HG03442 (cell line): Measurements from ENCODE around the gene ACTL6B.
"Not testable (repeated sequence)": the region's sequence is repeated elsewhere in the genome, so short reads cannot be mapped to it uniquely, and the experiment has no call there.

Source experiments
- ATAC-seq: cut with Tn5 transposase; IDR thresholded peaks from one replicate; pipeline ENCODE4 v1.9.1; 2021; ENCODE audit warnings: mild to moderate bottlenecking, moderate library complexity; ENCODE audit not compliant: unreplicated experiment

ACTL6B gene

DNA sequence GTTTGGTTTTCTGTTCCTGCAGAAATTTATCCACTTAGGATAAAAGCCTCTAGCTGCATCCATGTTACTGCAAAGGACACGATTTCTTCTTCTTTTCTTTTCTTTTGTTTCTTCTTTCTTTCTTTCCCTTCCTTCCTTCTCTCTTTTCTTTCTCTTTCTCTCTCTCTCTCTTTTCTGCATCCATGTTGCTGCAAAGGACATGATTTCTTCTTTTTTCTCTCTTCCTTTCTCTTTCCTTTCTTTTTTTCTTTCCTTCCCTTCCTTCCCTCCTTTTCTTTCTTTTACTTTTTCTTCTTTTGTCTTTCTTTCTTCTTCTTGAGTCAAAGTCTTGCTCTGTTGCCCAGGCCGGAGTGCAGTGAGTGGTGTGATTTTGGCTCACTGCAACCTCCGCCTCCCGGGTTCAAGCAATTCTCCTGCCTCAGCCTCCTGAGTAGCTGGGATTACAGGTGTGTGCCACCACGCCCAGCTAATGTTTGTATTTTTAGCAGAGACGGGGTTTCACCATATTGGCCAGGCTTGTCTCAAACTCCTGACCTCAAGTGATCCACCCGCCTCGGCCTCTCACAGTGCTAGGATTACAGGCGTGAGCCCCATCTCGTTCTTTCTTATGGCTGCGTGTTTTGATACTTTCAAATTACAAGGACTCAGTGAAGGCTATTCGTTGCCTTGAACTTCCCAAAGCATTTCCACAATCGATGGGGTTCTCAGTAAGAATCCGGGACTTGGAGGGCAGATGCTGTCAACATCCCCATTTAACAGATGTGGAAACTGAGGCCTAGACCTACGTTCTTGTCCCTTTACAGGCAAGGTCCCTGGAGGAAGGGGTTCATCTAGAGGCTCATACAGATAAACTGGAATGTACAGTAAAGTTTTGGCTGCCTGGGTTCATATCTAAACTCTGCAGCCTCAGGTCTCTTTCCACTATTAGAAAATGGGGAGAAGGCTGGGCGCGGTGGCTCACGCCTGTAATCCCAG, 15.4 kb upstream of the ACTL6B start:
- ATAC-seq: no peak

DNA sequence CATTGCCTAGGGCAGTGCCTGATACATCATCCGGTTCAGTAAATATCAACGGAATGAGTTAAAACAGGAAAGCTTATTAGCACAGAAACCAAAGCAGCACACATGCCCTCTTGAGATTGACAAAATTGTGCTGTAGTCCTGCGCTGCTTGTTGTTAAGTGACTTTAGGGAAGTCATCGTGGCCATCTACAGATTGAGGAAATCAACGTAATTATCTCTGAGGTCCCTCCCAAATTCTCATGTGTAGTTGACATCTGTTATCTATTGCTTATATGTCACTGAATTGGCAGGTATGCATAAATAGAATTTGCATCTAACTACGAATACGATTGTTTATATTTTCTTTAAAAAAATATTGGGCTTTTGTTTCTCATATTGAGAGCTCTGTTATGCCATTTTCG, 13.8 kb upstream of the ACTL6B start:
- ATAC-seq: no peak

DNA sequence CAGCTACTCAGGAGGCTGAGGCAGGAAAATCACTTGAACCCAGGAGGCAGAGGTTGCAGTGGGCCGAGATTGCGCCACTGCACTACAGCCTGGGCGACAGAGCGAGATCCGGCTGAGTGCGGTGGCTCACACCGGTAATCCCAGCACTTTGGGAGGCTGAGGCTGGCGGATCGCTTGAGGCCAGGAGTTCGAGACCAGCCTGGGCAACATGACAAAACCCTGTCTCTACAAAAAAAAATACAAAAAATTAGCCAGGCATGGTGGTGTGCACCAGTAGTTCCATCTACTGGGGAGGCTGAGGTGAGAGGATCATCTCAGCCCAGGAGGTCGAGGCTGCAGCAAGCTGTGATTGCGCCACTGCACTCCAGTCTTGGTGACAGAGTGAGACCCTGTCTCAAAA, 12.9 kb upstream of the ACTL6B start:
- ATAC-seq: not testable (repeated sequence)

GRCh38 chr7:100668069-100668449, 11.8 kb upstream of the ACTL6B start:
- ATAC-seq: no peak

DNA sequence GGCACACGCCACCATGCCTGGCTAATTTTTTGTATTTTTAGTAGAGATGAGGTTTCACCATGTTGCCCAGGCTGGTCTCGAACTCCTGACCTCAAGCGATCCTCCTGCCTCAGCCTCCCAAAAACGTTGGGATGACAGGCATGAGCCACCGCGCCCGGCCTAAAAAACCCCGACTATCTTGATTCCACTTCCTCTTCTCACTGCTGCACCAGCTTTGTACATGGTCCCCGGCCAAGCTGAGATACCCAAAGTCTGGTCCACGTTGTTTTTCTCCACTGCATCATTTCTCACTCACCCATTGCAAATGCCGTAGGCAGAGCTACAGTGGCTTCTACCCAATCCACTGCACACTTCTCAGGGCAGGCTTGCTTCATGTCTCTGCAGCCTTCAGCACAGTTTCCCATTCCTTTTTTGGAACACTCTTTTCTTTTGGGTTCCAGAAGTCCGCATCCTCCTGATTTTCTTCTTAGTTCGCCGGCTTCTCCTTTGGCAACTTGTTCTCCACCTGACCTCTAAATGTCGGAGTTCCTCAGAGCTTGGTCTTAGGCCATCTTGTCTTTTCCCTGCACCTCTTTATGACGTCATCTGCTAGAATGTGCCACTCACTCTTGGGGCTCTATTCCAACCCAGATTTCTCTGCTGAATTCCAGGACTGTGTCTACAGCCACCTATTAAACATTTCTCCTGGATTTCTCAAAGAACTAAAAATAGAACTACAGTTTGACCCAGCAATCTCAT, 11.3 kb upstream of the ACTL6B start:
- ATAC-seq: no peak

DNA sequence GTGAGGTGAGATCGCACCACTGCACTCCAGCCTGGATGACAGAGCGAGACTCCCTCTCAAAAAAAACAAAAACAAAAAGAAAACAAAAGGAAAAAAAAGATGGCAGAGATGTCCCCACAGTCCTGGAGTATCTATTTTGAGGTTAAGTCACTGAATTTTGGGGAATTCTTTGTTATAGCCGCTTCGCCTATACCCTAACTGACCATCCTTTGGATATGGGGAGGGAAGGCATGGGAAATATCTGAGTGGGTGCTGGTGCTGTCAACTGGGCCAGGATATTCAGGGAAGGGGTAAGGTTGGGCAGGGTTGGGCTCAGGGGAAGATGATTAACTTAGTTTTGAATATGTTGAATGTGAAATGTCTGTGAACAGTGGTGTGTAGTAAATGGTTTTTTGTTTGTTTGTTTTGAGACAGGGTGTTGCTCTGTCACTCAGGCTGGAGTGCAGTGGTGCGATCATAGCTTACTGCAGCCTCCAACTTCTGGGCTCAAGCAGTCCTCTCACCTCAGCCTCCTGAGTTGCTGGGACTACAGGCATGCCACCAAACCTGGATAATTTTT, 9.0 kb upstream of the ACTL6B start:
- ATAC-seq: no peak

GRCh38 chr7:100662194-100662776, 6.0 kb upstream of the ACTL6B start:
- not testable (repeated sequence) for ATAC-seq

DNA sequence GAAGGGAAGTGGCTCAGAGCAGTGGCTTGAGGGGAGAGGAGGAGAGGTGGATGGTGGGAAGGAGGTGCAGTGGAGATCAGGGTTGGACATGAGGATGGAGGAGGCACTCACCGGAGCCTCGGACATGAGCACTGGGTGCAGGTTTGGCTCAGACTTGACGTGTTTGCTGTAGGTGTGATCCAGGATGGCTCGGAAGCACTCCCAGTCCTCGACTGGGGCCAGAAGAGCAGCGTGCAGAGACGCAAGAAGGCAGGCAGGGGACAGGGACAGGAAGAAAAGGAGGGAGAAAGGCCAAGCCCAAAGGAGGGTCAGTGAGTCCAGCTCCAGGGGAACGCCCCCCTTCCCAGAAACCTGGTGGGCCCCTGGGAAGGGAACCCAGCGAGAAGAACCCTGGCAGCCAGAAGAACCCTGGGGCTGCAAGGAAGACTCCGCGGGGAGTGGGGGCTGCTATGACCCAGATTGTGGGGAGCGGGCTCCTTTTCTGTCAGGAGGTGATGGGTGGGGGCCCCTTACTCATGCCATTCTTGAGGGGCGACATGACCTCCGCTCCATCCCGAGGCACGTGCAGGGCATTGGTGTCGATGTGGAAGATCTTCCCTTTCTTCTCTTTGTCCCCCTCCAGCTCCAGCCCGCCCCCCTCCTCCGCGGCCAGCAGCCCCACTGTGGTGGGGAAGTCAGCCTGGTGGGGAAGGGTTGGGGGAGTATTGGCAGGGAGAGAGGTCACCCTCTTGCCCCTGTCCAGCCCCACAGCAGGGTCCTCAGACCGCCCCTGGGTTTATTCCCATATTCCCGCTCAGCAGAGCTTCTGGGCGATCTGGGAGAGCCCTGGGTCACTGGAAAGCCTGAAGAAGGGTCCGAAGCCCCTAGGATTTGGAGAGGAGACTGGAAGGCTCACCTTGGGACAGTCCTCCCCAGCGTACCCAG, 1.1 kb downstream of the ACTL6B start:
- ATAC-seq: no peak

- ATAC-seq: no peak
Observed at GRCh38 chr7:100649826-100650565, 6.3 kb downstream of the ACTL6B start.

DNA sequence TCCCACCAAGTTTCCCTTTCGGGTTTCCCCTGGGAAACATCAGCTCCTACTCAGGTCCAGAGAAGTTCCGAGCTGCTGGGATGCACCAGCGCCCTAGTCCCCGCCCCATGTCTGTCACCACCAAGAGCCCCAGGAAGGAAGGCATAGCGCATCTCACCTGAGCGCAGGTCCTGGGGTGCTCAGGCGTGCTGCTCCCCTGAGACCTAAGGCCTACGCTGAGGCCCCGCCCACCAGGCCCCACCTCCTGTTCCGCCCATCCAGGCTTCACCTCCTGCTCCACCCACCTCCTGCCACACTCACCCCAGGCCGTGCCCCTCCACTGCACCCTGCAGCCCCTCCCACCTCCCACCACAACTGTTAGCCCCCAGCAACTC, 13.7 kb downstream of the ACTL6B start:
- ATAC-seq: no peak

- ATAC-seq: no peak
Observed at GRCh38 chr7:100641860-100642533, 14.3 kb downstream of the ACTL6B start.

DNA sequence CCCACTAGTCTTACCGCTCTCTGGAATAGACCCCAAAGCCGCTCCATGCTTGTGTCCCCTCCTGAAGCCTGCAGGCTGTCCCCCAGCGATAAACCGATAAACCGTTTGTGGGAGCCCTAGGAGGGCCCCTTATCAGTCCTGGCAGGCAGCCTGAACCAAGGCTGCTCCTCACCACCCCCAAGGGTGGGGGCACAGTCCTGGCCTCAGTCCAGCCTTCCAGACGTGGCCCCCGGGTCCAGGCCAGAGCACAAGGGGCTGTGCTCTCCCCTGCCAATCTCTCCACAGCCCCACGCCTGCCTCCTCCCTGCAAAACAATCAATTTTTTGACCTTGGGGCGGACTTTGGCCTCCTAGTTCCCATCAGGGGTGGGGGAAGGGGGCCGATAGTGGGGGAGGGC, 14.8 kb downstream of the ACTL6B start, which contains the start of gene TFR2:
TSS of gene TFR2 (minus strand) at position 90 of the 397 bp plus-strand sequence. CDS start at position 47, 43 bp downstream.
- ATAC-seq: no peak

DNA sequence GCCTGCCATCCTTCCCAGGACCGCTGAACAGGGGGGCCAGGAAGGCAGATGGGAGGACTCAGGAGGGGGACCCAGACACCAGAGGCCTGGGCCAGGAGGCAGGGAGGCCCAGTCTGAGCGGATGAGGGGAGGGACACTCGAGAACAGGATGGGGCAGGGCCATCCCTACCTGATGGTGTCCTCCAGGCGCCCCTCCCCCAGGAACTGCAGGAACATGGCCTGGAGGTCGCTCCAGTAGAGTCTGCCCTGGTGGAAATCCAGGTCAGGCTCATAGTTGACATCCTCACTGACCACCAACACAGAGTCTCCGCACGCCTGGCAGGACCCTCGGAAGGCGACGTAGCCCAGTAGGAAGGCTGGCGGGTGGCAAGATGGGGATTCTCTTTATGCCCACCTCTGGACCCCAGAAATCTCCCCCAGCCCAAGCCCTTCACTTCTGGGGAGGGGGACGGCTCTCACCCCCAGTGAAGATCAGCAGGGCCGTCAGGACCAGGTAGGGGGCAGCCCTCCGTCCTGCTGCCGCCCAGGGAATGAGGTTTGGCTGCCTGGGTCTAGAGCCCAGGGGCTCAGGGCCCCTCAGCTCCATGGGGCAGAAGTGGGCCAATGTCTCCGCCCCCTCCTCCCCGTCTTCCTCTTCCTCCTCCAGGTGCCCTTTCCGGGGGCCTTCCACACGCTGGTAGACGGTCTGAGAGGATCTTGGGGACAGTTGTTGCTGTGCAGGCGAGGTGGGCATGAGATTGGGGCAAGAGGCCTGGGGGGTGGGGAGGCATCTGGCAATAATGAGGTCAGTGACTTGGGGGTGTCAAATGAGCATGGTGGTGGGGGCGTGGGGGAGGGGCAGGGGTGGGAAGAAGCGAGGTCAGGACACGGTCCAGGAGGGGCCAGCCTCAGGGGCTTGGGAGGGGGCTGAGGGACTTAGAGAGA, 15.5 kb downstream of the ACTL6B start:
- no peak for ATAC-seq

- no peak for ATAC-seq
Observed at GRCh38 chr7:100639995-100640516, 16.2 kb downstream of the ACTL6B start.

GRCh38 chr7:100632951-100633717, 23.1 kb downstream of the ACTL6B start:
- ATAC-seq: no peak

DNA sequence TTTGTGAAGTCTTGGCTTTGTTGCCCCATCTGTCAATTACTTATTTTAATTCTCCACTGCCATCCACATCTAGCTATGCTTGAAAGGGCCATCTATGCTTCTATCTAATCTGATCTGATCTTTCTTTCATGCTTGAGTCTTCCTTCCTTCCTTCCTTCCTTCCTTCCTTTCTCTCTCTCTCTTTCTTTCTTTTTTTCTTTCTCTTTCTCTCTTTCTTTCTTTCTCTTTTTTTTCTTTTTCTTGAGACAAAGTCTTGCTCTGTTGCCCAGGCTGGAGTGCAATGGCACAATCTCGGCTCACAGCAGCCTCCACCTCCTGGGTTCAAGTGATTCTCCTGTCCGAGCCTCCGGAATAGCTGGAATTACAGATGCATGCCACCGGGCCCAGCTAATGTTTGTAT, 26.2 kb downstream of the ACTL6B start:
- ATAC-seq: no peak
